SK-N-SH (cell line): ENCODE results near the gene AFF1. TPM values are rescaled to one million over a fixed set of nuclear protein-coding genes. Genes with fewer than 3 reads are reported as not detected.

Source experiments
- CTCF ChIA-PET: fragments of 300-600, 350-600 bp; formaldehyde crosslinking; extraction: SDS; loops from one replicate; lab custom pipeline; 2021; lab: Yijun Ruan, JAX
- POLR2A ChIA-PET: fragments of 350-600 bp; sonication (Branson Sonifier 250); formaldehyde crosslinking; extraction: SDS; loops from one replicate; lab custom pipeline; 2020; ENCODE audit warnings: antibody characterized with exemption, inconsistent platforms; lab: Yijun Ruan, JAX
- DNase-seq: peaks from one replicate; pipeline ENCODE4 v3.0.0; 2012
- H2AFZ ChIP-seq: fragments of 200-600 bp; sonication (generic); 2 replicates; pipeline ENCODE4 v1.8.1; 2016; ENCODE audit warnings: antibody characterized with exemption, mild to moderate bottlenecking, low read depth
- H3F3A ChIP-seq: fragments of 200-600 bp; sonication (generic); replicated peaks from 2 replicates; pipeline ENCODE3; 2016; ENCODE audit warnings: antibody characterized with exemption, mild to moderate bottlenecking; ENCODE audit not compliant: insufficient read depth
- H3K27ac ChIP-seq, 2 experiments: fragments of 200-500 bp in 1 of 2; fragments of 200-600 bp in 1 of 2; sonication (Bioruptor generic) in 1 of 2; sonication (generic), shearing (Covaris generic) in 1 of 2; 2 replicates each; pipeline versions ENCODE4 v1.5.1 to v1.6.1; 2014 to 2016; ENCODE audit warnings: low read depth in 2 of 2, inconsistent platforms in 1 of 2, low read length in 1 of 2, mild to moderate bottlenecking in 1 of 2, mixed read lengths in 1 of 2
- H3K27me3 ChIP-seq: fragments of 200-600 bp; sonication (generic), shearing (Covaris generic); 2 replicates; pipeline ENCODE4 v1.6.1; 2016; ENCODE audit warnings: mixed run types; ENCODE audit not compliant: insufficient read depth
- H3K36me3 ChIP-seq, 2 experiments: fragments of 200-500 bp in 1 of 2; fragments of 200-600 bp in 1 of 2; sonication (Bioruptor generic) in 1 of 2; sonication (generic) in 1 of 2; replicated peaks in 1 of 2; 2 replicates each; pipeline versions ENCODE3 to v1.5.1; 2014 to 2016; ENCODE audit warnings: low read length in 1 of 2, mild to moderate bottlenecking in 1 of 2; ENCODE audit not compliant: insufficient read depth in 2 of 2, control insufficient read depth in 1 of 2
- H3K4me1 ChIP-seq, 2 experiments: fragments of 200-500 bp in 1 of 2; fragments of 200-600 bp in 1 of 2; sonication (Bioruptor generic) in 1 of 2; sonication (generic), shearing (Covaris generic) in 1 of 2; 2 replicates each; pipeline versions ENCODE4 v1.5.1 to v1.6.1; 2014 to 2016; ENCODE audit warnings: low read depth in 1 of 2, low read length in 1 of 2, mixed run types in 1 of 2; ENCODE audit not compliant: insufficient read depth in 2 of 2, control insufficient read depth in 1 of 2
- H3K4me2 ChIP-seq: fragments of 200-600 bp; sonication (generic), shearing (Covaris generic); 2 replicates; pipeline ENCODE4 v1.6.1; 2017; ENCODE audit warnings: mixed run types
- H3K4me3 ChIP-seq, 2 experiments: fragments of 200-500 bp in 1 of 2; fragments of 200-600 bp in 1 of 2; sonication (Bioruptor generic) in 1 of 2; sonication (generic), shearing (Covaris generic) in 1 of 2; 2 replicates each; pipeline versions ENCODE4 v1.5.1 to v1.8.1; 2014 to 2016; ENCODE audit warnings: low read depth in 2 of 2, inconsistent platforms in 1 of 2, low read length in 1 of 2, mild to moderate bottlenecking in 1 of 2, mixed read lengths in 1 of 2, moderate library complexity in 1 of 2
- H3K79me2 ChIP-seq: fragments of 200-600 bp; sonication (generic); 2 replicates; pipeline ENCODE4 v1.8.1; 2017; ENCODE audit warnings: mild to moderate bottlenecking; ENCODE audit not compliant: insufficient read depth
- H3K9ac ChIP-seq: fragments of 200-600 bp; sonication (generic); 2 replicates; pipeline ENCODE4 v1.6.1; 2017; ENCODE audit warnings: mixed run types
- H3K9me2 ChIP-seq: fragments of 200-600 bp; sonication (generic); 2 replicates; pipeline ENCODE4 v1.6.1; 2017; ENCODE audit warnings: mixed run types
- H3K9me3 ChIP-seq: fragments of 200-600 bp; sonication (generic); 2 replicates; pipeline ENCODE4 v1.6.1; 2017; ENCODE audit warnings: mixed run types, mild to moderate bottlenecking, moderate library complexity
- H4K20me1 ChIP-seq: fragments of 200-600 bp; sonication (generic); 2 replicates; pipeline ENCODE4 v1.6.1; 2017; ENCODE audit warnings: mild to moderate bottlenecking, mixed run types; ENCODE audit not compliant: insufficient read depth
- CHD2 ChIP-seq: fragments of 150-350 bp; IDR thresholded peaks from 2 replicates; pipeline ENCODE4 v1.6.1; 2018; ENCODE audit warnings: low read length; ENCODE audit not compliant: partially characterized antibody
- EP300 ChIP-seq, 2 experiments: IDR thresholded peaks; 2 replicates each; pipeline versions ENCODE4 v1.4.0 to v1.6.1; 2012; ENCODE audit warnings: borderline replicate concordance in 1 of 2, low read depth in 1 of 2, low read length in 1 of 2
- EZH2phosphoT487 ChIP-seq: fragments of 200-600 bp; sonication (generic); IDR thresholded peaks from 2 replicates; pipeline ENCODE4 v1.6.1; 2017; ENCODE audit warnings: low read depth, mixed run types, mild to moderate bottlenecking, antibody characterized with exemption, moderate library complexity, borderline replicate concordance
- FOXJ3 ChIP-seq: sonication (generic); formaldehyde crosslinking; IDR thresholded peaks from 2 replicates; pipeline ENCODE4 v1.5.1; 2020; ENCODE audit warnings: mild to moderate bottlenecking, missing genetic modification reagents
- FOXM1 ChIP-seq: IDR thresholded peaks from 2 replicates; pipeline ENCODE4 v1.4.0; 2012; ENCODE audit warnings: low read depth, mild to moderate bottlenecking
- MXI1 ChIP-seq: IDR thresholded peaks from 2 replicates; pipeline ENCODE4 v1.6.1; 2012; ENCODE audit warnings: mild to moderate bottlenecking, low read depth, low read length, improper control_type of control experiment
- NRF1 ChIP-seq: IDR thresholded peaks from 2 replicates; pipeline ENCODE4 v1.6.1; 2012; ENCODE audit warnings: low read depth, mild to moderate bottlenecking, low read length
- POLR2AphosphoS5 ChIP-seq: IDR thresholded peaks from 2 replicates; pipeline ENCODE4 v1.6.1; 2012; ENCODE audit warnings: low read depth, low read length
- RAD21 ChIP-seq: IDR thresholded peaks from 2 replicates; pipeline ENCODE4 v1.6.1; 2012; ENCODE audit warnings: mild to moderate bottlenecking, low read length
- RFX5 ChIP-seq: IDR thresholded peaks from 2 replicates; pipeline ENCODE4 v1.6.1; 2012; ENCODE audit warnings: mild to moderate bottlenecking, improper control_type of control experiment, low read length
- SIN3A ChIP-seq: IDR thresholded peaks from 2 replicates; pipeline ENCODE4 v1.6.1; 2012; ENCODE audit warnings: low read depth, mild to moderate bottlenecking, low read length, moderate library complexity, borderline replicate concordance
- SMC3 ChIP-seq: IDR thresholded peaks from 2 replicates; pipeline ENCODE4 v1.6.1; 2012; ENCODE audit warnings: low read depth, low read length, improper control_type of control experiment
- TCF12 ChIP-seq: IDR thresholded peaks from 2 replicates; pipeline ENCODE4 v1.4.0; 2012
- USF2 ChIP-seq: fragments of 150-350 bp; IDR thresholded peaks from 2 replicates; pipeline ENCODE4 v1.6.1; 2017; ENCODE audit warnings: antibody characterized with exemption, low read length, low read depth, borderline replicate concordance
- YY1 ChIP-seq: IDR thresholded peaks from 2 replicates; pipeline ENCODE4 v1.4.0; 2012; ENCODE audit warnings: low read depth, mild to moderate bottlenecking
- WGBS: methylation state at CpG from one replicate; pipeline ENCODE4 v1.1.6; 2017; ENCODE audit warnings: low lambda C conversion rate; 5-methylcytosine and 5-hydroxymethylcytosine counted together
- polyA plus RNA-seq, 3 experiments: library from polyadenylated mRNA; depleted of rRNA; stranded (reverse); fragments of >200 nt; gene quantifications; 2 replicates each; pipeline ENCODE4 v1.2.3, GENCODE V29; 2012
- TF ChIP-seq, protein P1 (sequence below): IDR thresholded peaks from 2 replicates; pipeline ENCODE4 v1.4.0; 2012; ENCODE audit warnings: low read depth, borderline replicate concordance
- TF ChIP-seq, protein P2 (sequence below): IDR thresholded peaks from 2 replicates; pipeline ENCODE4; 2012
- TF ChIP-seq, protein P3 (sequence below): IDR thresholded peaks from 2 replicates; pipeline ENCODE4 v1.4.0; 2012; ENCODE audit warnings: low read depth

The AFF1 gene
- polyA plus RNA-seq, 1 of the 3 experiments (the other 2 are of a cell fraction): 2.7 TPM

DNA sequence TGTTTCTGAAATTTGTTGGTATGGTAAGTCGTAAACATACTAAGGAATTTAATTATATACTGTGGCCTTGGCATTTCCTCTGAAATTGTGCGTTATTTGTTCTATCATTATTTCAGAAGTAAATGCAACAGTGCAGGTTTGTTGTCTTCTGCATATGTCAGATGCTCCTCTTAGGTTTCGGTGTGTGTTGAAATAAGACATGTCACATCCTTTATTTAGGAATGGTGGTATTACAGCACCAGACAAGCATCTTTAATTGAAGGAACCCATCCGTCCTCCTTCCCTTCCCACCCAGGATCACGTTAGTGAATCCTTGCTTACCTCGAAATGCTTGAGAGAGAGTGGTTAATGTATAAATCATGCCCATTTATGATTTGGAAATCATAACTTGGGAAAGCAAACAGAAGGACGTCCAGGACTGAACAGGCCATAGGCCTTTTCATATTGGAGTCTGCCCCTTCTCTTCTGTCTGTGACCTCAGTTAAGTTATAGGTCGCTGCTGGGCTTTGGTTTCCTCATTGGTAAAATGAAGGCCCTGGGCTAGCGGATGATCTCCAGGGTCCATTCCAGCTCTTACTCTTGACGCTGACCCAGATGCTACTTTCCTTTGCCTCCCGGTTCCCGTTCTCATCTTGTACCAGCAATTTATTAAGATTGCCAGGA is 151.5 kb downstream of the AFF1 start:
- no peaks in the 10 kb centered on the region for H3K79me2 ChIP-seq
- H3K9me3 ChIP-seq: no peaks in the 10 kb centered on the region
- TF ChIP-seq EP300 (IDR thresholded peaks at IDR 0.05; ENCODE audit: borderline replicate concordance in 1 of 2, low read depth in 1 of 2, low read length in 1 of 2): no peak
- no peak for TF ChIP-seq USF2
- TF ChIP-seq SMC3: no peak
- no peak for TF ChIP-seq EZH2phosphoT487
- TF ChIP-seq, protein P1, sequence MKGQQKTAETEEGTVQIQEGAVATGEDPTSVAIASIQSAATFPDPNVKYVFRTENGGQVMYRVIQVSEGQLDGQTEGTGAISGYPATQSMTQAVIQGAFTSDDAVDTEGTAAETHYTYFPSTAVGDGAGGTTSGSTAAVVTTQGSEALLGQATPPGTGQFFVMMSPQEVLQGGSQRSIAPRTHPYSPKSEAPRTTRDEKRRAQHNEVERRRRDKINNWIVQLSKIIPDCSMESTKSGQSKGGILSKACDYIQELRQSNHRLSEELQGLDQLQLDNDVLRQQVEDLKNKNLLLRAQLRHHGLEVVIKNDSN: no peak
- TF ChIP-seq NRF1: no peak
- TF ChIP-seq, protein P2, sequence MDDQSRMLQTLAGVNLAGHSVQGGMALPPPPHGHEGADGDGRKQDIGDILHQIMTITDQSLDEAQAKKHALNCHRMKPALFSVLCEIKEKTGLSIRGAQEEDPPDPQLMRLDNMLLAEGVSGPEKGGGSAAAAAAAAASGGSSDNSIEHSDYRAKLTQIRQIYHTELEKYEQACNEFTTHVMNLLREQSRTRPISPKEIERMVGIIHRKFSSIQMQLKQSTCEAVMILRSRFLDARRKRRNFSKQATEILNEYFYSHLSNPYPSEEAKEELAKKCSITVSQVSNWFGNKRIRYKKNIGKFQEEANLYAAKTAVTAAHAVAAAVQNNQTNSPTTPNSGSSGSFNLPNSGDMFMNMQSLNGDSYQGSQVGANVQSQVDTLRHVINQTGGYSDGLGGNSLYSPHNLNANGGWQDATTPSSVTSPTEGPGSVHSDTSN: no peak
- TF ChIP-seq CHD2: no peak
- no peak for TF ChIP-seq MXI1
- TF ChIP-seq TCF12: no peak
- no peak for TF ChIP-seq YY1
- TF ChIP-seq, protein P3, sequence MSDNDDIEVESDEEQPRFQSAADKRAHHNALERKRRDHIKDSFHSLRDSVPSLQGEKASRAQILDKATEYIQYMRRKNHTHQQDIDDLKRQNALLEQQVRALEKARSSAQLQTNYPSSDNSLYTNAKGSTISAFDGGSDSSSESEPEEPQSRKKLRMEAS: no peak
- no peak for TF ChIP-seq FOXJ3
- TF ChIP-seq SIN3A: no peak
- no peak for TF ChIP-seq RFX5
- no peak for TF ChIP-seq RAD21
- TF ChIP-seq POLR2AphosphoS5: no peak
- no peak for TF ChIP-seq FOXM1
- H3K4me1 ChIP-seq: no peaks in the 10 kb centered on the region
- peaks cover 4 to 11% of the 10 kb centered on the region in 2 experiments for H3K36me3 ChIP-seq
- H3K9ac ChIP-seq: no peak overlapping the region
- ChIA-PET CTCF (no interaction called here), POLR2A (no interaction called here)
- no peaks in the 10 kb centered on the region for H3K27me3 ChIP-seq
- no peaks in the 10 kb centered on the region for H3K9me2 ChIP-seq
- no peak overlapping the region for H3K4me3 ChIP-seq
- DNase-seq: no peak
- H4K20me1 ChIP-seq: no peaks in the 10 kb centered on the region
- WGBS: 93% methylated on average over 12 of the region's 12 CpGs
- no peak overlapping the region for H2AFZ ChIP-seq
- no peak overlapping the region for H3K4me2 ChIP-seq
- H3F3A ChIP-seq: peaks cover 3% of the 10 kb centered on the region
- no peak overlapping the region for H3K27ac ChIP-seq
